Neural cell (in vitro differentiated cells): Measurements from ENCODE around the gene PDE4D. TPM values are rescaled to one million over a fixed set of nuclear protein-coding genes. Genes with fewer than 3 reads are reported as not detected.

Experiments used
- H2AFZ ChIP-seq: fragments of 200-600, 300-800 bp; sonication (generic), shearing (Covaris generic); 2 replicates; pipeline ENCODE4 v1.6.0; 2014; ENCODE audit warnings: low read depth, mild to moderate bottlenecking, antibody characterized with exemption, low read length, moderate library complexity
- H3F3A ChIP-seq: fragments of 200-600 bp; shearing (Covaris generic); 2 replicates; pipeline ENCODE4 v1.6.1; 2016; ENCODE audit warnings: mild to moderate bottlenecking, moderate library complexity, mixed read lengths, antibody characterized with exemption, low read length; ENCODE audit not compliant: insufficient read depth, poor library complexity, severe bottlenecking
- H3K27ac ChIP-seq: fragments of 200-600, 300-800 bp; sonication (generic), shearing (Covaris generic); 2 replicates; pipeline ENCODE4 v1.5.1; 2014; ENCODE audit warnings: mild to moderate bottlenecking, low read length, moderate library complexity
- H3K27me3 ChIP-seq: fragments of 300-800, 200-600 bp; sonication (generic), shearing (Covaris generic); 2 replicates; pipeline ENCODE4 v1.6.0; 2014; ENCODE audit warnings: mild to moderate bottlenecking, low read depth, low read length, moderate library complexity; ENCODE audit not compliant: insufficient read depth
- H3K36me3 ChIP-seq: fragments of 300-800, 200-600 bp; sonication (generic), shearing (Covaris generic); 2 replicates; pipeline ENCODE4 v1.5.1; 2014; ENCODE audit warnings: mild to moderate bottlenecking, antibody characterized with exemption, low read length, moderate library complexity; ENCODE audit not compliant: insufficient read depth
- H3K4me2 ChIP-seq: fragments of 300-800, 200-600 bp; sonication (generic), shearing (Covaris generic); 2 replicates; pipeline ENCODE4 v1.6.0; 2014; ENCODE audit warnings: mild to moderate bottlenecking, low read length
- H3K4me3 ChIP-seq: fragments of 300-800, 200-600 bp; sonication (generic), shearing (Covaris generic); 2 replicates; pipeline ENCODE4 v1.5.1; 2014; ENCODE audit warnings: mild to moderate bottlenecking, low read length, moderate library complexity
- H3K79me2 ChIP-seq: fragments of 200-600 bp; shearing (Covaris generic); replicated peaks from 2 replicates; pipeline ENCODE4 v1.6.0; 2014; ENCODE audit warnings: mild to moderate bottlenecking, low read length, moderate library complexity; ENCODE audit not compliant: insufficient read depth
- H3K9ac ChIP-seq: fragments of 300-800, 200-600 bp; sonication (generic), shearing (Covaris generic); 2 replicates; pipeline ENCODE4 v1.6.1; 2016; ENCODE audit warnings: mild to moderate bottlenecking, low read length, mixed read lengths
- H3K9me2 ChIP-seq: fragments of 200-600 bp; shearing (Covaris generic); 2 replicates; pipeline ENCODE4 v1.6.1; 2016; ENCODE audit warnings: mild to moderate bottlenecking, low read length, mixed read lengths; ENCODE audit not compliant: insufficient read depth
- H3K9me3 ChIP-seq: fragments of 200-600, 300-800 bp; sonication (generic), shearing (Covaris generic); 2 replicates; pipeline ENCODE4 v1.6.1; 2016; ENCODE audit warnings: mild to moderate bottlenecking, mixed run types, low read length, moderate library complexity, mixed read lengths
- H4K20me1 ChIP-seq: fragments of 200-600 bp; shearing (Covaris generic); 2 replicates; pipeline ENCODE4 v1.6.1; 2016; ENCODE audit warnings: mild to moderate bottlenecking, mixed run types; ENCODE audit not compliant: insufficient read depth
- EP300 ChIP-seq: fragments of 450-650 bp; conservative IDR thresholded peaks from 2 replicates; pipeline ENCODE4 v1.6.1; 2014; ENCODE audit warnings: antibody characterized with exemption, mild to moderate bottlenecking, moderate library complexity; ENCODE audit not compliant: poor library complexity, severe bottlenecking
- EZH2 ChIP-seq: fragments of 200-600, 300-800 bp; shearing (Covaris generic), sonication (generic); IDR thresholded peaks from 2 replicates; pipeline ENCODE4 v1.6.1; 2014; ENCODE audit warnings: antibody characterized with exemption, low read length, borderline replicate concordance, mild to moderate bottlenecking; ENCODE audit not compliant: insufficient read depth, poor library complexity, severe bottlenecking
- MXI1 ChIP-seq: fragments of 450-650 bp; conservative IDR thresholded peaks from 2 replicates; pipeline ENCODE4 v1.6.1; 2014; ENCODE audit warnings: antibody characterized with exemption, mild to moderate bottlenecking; ENCODE audit not compliant: poor library complexity, severe bottlenecking
- POLR2AphosphoS5 ChIP-seq: IDR thresholded peaks from 2 replicates; pipeline ENCODE4 v1.6.1; 2012
- RAD21 ChIP-seq: fragments of 450-650 bp; conservative IDR thresholded peaks from 2 replicates; pipeline ENCODE4 v1.6.1; 2014; ENCODE audit warnings: antibody characterized with exemption, mild to moderate bottlenecking, moderate library complexity
- SMC3 ChIP-seq: fragments of 450-650 bp; conservative IDR thresholded peaks from 2 replicates; pipeline ENCODE4 v1.6.1; 2014; ENCODE audit warnings: antibody characterized with exemption, mild to moderate bottlenecking, moderate library complexity; ENCODE audit not compliant: poor library complexity
- TAF1 ChIP-seq: IDR thresholded peaks from 2 replicates; pipeline ENCODE4 v1.6.1; 2012; ENCODE audit warnings: low read depth
- polyA plus RNA-seq: library from polyadenylated mRNA; depleted of rRNA; stranded (reverse); fragments of >200 nt; gene quantifications from 2 replicates; pipeline ENCODE4 v1.2.3, GENCODE V29; 2014
- TF ChIP-seq, protein P1 (sequence below): IDR thresholded peaks from 2 replicates; pipeline ENCODE4 v1.6.1; 2012; ENCODE audit warnings: borderline replicate concordance
- TF ChIP-seq, protein P2 (sequence below): fragments of 450-650 bp; IDR thresholded peaks from 2 replicates; pipeline ENCODE4 v1.5.1; 2014; ENCODE audit warnings: antibody characterized with exemption, mild to moderate bottlenecking, moderate library complexity; ENCODE audit not compliant: poor library complexity, severe bottlenecking

PDE4D gene
- polyA plus RNA-seq, 1 donor from 2014 or later, result 42.8 TPM

DNA sequence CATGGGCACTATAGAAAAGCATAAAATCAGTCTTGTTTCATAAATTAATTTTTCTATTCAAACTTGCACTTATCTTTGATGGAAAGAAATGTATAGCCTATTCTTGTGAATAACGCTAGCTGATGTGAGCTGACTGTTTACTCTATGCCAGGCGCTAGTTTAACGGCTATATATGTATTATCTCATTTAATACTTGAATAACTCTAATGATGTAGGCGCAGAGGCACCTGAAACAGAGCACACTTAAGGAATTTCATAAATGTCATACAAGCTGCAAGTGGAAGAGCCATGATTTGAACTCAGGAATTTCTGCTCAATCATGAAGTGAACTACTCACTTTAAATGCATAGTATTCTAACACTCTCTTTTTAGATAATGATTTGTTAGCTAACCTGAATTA lies 551.8 kb downstream of the PDE4D start:
- H3K4me3 ChIP-seq, result no peak overlapping the region
- H3K9ac ChIP-seq, result no peak overlapping the region
- no peaks in the 10 kb centered on the region for H3K79me2 ChIP-seq
- no peak overlapping the region for H3K27ac ChIP-seq
- no peaks in the 10 kb centered on the region for H4K20me1 ChIP-seq
- H2AFZ ChIP-seq, result no peak overlapping the region
- no peaks in the 10 kb centered on the region for H3K36me3 ChIP-seq
- no peak overlapping the region for H3K4me2 ChIP-seq
- H3F3A ChIP-seq, result no peaks in the 10 kb centered on the region
- no peaks in the 10 kb centered on the region for H3K9me3 ChIP-seq
- no peaks in the 10 kb centered on the region for H3K27me3 ChIP-seq
- no peaks in the 10 kb centered on the region for H3K9me2 ChIP-seq
- TF ChIP-seq POLR2AphosphoS5, result no peak
- TF ChIP-seq EP300, result no peak
- no peak for TF ChIP-seq TAF1
- TF ChIP-seq EZH2, result no peak
- TF ChIP-seq, protein P1, sequence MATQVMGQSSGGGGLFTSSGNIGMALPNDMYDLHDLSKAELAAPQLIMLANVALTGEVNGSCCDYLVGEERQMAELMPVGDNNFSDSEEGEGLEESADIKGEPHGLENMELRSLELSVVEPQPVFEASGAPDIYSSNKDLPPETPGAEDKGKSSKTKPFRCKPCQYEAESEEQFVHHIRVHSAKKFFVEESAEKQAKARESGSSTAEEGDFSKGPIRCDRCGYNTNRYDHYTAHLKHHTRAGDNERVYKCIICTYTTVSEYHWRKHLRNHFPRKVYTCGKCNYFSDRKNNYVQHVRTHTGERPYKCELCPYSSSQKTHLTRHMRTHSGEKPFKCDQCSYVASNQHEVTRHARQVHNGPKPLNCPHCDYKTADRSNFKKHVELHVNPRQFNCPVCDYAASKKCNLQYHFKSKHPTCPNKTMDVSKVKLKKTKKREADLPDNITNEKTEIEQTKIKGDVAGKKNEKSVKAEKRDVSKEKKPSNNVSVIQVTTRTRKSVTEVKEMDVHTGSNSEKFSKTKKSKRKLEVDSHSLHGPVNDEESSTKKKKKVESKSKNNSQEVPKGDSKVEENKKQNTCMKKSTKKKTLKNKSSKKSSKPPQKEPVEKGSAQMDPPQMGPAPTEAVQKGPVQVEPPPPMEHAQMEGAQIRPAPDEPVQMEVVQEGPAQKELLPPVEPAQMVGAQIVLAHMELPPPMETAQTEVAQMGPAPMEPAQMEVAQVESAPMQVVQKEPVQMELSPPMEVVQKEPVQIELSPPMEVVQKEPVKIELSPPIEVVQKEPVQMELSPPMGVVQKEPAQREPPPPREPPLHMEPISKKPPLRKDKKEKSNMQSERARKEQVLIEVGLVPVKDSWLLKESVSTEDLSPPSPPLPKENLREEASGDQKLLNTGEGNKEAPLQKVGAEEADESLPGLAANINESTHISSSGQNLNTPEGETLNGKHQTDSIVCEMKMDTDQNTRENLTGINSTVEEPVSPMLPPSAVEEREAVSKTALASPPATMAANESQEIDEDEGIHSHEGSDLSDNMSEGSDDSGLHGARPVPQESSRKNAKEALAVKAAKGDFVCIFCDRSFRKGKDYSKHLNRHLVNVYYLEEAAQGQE, result no peak
- TF ChIP-seq MXI1, result no peak
- no peak for TF ChIP-seq RAD21
- no peak for TF ChIP-seq SMC3
- TF ChIP-seq, protein P2, sequence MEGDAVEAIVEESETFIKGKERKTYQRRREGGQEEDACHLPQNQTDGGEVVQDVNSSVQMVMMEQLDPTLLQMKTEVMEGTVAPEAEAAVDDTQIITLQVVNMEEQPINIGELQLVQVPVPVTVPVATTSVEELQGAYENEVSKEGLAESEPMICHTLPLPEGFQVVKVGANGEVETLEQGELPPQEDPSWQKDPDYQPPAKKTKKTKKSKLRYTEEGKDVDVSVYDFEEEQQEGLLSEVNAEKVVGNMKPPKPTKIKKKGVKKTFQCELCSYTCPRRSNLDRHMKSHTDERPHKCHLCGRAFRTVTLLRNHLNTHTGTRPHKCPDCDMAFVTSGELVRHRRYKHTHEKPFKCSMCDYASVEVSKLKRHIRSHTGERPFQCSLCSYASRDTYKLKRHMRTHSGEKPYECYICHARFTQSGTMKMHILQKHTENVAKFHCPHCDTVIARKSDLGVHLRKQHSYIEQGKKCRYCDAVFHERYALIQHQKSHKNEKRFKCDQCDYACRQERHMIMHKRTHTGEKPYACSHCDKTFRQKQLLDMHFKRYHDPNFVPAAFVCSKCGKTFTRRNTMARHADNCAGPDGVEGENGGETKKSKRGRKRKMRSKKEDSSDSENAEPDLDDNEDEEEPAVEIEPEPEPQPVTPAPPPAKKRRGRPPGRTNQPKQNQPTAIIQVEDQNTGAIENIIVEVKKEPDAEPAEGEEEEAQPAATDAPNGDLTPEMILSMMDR, result no peak

DNA sequence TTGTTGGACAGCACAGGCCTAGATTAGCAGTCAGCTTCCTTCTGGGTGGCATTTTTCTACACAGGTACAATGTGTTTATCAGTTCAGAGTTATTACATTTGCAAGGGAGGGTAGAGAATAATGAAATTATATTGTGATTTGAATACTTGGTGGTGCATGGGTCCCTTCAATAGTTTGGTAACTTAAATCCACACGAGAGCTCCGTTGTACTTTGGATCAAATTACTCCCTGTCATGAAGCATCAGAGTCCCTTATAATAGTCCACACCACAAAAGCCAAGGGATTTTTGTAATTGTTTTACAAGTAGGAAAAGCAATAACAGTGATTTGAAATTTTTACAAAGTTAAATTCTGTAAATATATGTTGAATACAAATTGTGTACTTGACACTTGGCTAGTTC lies 552.4 kb downstream of the PDE4D start:
- TF ChIP-seq EP300, result no peak
- no peak for TF ChIP-seq EZH2
- TF ChIP-seq RAD21, result no peak
- no peak for TF ChIP-seq TAF1
- TF ChIP-seq MXI1, result no peak
- TF ChIP-seq, protein P2, result no peak
- TF ChIP-seq POLR2AphosphoS5, result no peak
- TF ChIP-seq, protein P1, result no peak
- no peak for TF ChIP-seq SMC3
- Histone ChIP-seq H3K4me2 (no peak overlapping the region), H3K27me3 (no peaks in the 10 kb centered on the region), H3K27ac (no peak overlapping the region), H3K9ac (no peak overlapping the region), H3K9me3 (no peaks in the 10 kb centered on the region), H3F3A (no peaks in the 10 kb centered on the region), H3K36me3 (no peaks in the 10 kb centered on the region), H3K79me2 (no peaks in the 10 kb centered on the region), H4K20me1 (no peaks in the 10 kb centered on the region), H3K4me3 (no peak overlapping the region), H2AFZ (no peak overlapping the region), H3K9me2 (no peaks in the 10 kb centered on the region)
